Trophoblast cell (in vitro differentiated cells and primary cell): ENCODE measurements around the gene LACRT.

Experiments used
- DNase-seq, 2 donors: peaks; one replicate each; pipeline ENCODE4 v3.0.0-alpha.2; 2016
- H2AFZ ChIP-seq: 2 replicates; pipeline ENCODE4 v1.6.1; 2013; ENCODE audit warnings: low read length, moderate library complexity, mild to moderate bottlenecking; ENCODE audit not compliant: insufficient read depth, poor library complexity
- H2AK5ac ChIP-seq: 2 replicates; pipeline ENCODE4 v1.6.1; 2013; ENCODE audit warnings: mild to moderate bottlenecking, low read length
- H2BK120ac ChIP-seq: 2 replicates; pipeline ENCODE4 v1.6.1; 2013; ENCODE audit warnings: low read length, mild to moderate bottlenecking, moderate library complexity; ENCODE audit not compliant: insufficient read depth, poor library complexity
- H2BK12ac ChIP-seq: 2 replicates; pipeline ENCODE4 v1.6.1; 2013; ENCODE audit warnings: mild to moderate bottlenecking, low read length, moderate library complexity
- H2BK5ac ChIP-seq: 2 replicates; pipeline ENCODE4 v1.6.1; 2013; ENCODE audit warnings: low read length, low read depth, moderate library complexity, mild to moderate bottlenecking; ENCODE audit not compliant: poor library complexity
- H3K14ac ChIP-seq: 2 replicates; pipeline ENCODE4 v1.6.1; 2013; ENCODE audit warnings: mild to moderate bottlenecking, low read length
- H3K18ac ChIP-seq: 2 replicates; pipeline ENCODE4 v1.6.1; 2013; ENCODE audit warnings: mild to moderate bottlenecking, low read length
- H3K23ac ChIP-seq: 2 replicates; pipeline ENCODE4 v1.6.1; 2013; ENCODE audit warnings: low read length
- H3K27ac ChIP-seq: 2 replicates; pipeline ENCODE4 v1.5.1; 2013; ENCODE audit warnings: low read depth, mild to moderate bottlenecking, inconsistent platforms, low read length, moderate library complexity
- H3K27me3 ChIP-seq: 2 replicates; pipeline ENCODE4 v1.6.1; 2013; ENCODE audit warnings: inconsistent platforms, mild to moderate bottlenecking, low read length, moderate library complexity; ENCODE audit not compliant: insufficient read depth
- H3K36me3 ChIP-seq, 2 experiments: 1 replicate in 1 of 2; 2 replicates in 1 of 2; pipeline ENCODE4 v1.6.1; 2013; ENCODE audit warnings: low read length in 2 of 2, mild to moderate bottlenecking in 2 of 2, moderate library complexity in 1 of 2; ENCODE audit not compliant: insufficient read depth in 2 of 2, control insufficient read depth in 1 of 2
- H3K4ac ChIP-seq: 2 replicates; pipeline ENCODE4 v1.6.1; 2013; ENCODE audit warnings: low read depth, mild to moderate bottlenecking, low read length, moderate library complexity
- H3K4me1 ChIP-seq, 2 experiments: 1 replicate in 1 of 2; 2 replicates in 1 of 2; pipeline ENCODE4 v1.6.1; 2013; ENCODE audit warnings: low read length in 2 of 2, mild to moderate bottlenecking in 2 of 2, moderate library complexity in 1 of 2; ENCODE audit not compliant: insufficient read depth in 2 of 2, control insufficient read depth in 1 of 2
- H3K4me2 ChIP-seq: 2 replicates; pipeline ENCODE4 v1.6.1; 2013; ENCODE audit warnings: inconsistent platforms, mild to moderate bottlenecking, low read length, moderate library complexity
- H3K4me3 ChIP-seq: 2 replicates; pipeline ENCODE4 v1.5.1; 2013; ENCODE audit warnings: mild to moderate bottlenecking, low read depth, low read length, inconsistent platforms
- H3K79me1 ChIP-seq: one replicate; pipeline ENCODE4 v1.6.1; 2013; ENCODE audit warnings: low read length
- H3K79me2 ChIP-seq: 2 replicates; pipeline ENCODE4 v1.6.1; 2013; ENCODE audit warnings: low read length, mild to moderate bottlenecking; ENCODE audit not compliant: control insufficient read depth, insufficient read depth, poor library complexity
- H3K9ac ChIP-seq: 2 replicates; pipeline ENCODE4 v1.6.1; 2013; ENCODE audit warnings: mild to moderate bottlenecking, low read length
- H3K9me3 ChIP-seq: 2 replicates; pipeline ENCODE4 v1.6.1; 2013; ENCODE audit warnings: low read depth, mild to moderate bottlenecking, control low read depth, inconsistent platforms, low read length; ENCODE audit not compliant: insufficient read depth
- H4K12ac ChIP-seq: 2 replicates; pipeline ENCODE4 v1.6.1; 2013; ENCODE audit warnings: low read depth, mild to moderate bottlenecking, low read length, moderate library complexity
- H4K8ac ChIP-seq: 2 replicates; pipeline ENCODE4 v1.6.1; 2013; ENCODE audit warnings: low read depth, mild to moderate bottlenecking, low read length, moderate library complexity
- H4K91ac ChIP-seq: one replicate; pipeline ENCODE4 v1.6.1; 2013; ENCODE audit warnings: low read depth, mild to moderate bottlenecking, low read length, moderate library complexity
- WGBS: extraction: QIAGEN DNeasy Blood & Tissue Kit; methylation state at CpG from one replicate; pipeline ENCODE4 v1.1.7; 2013; ENCODE audit warnings: missing lambda C conversion rate; ENCODE audit not compliant: insufficient read length, insufficient coverage; ENCODE audit errors: extremely low coverage; 5-methylcytosine and 5-hydroxymethylcytosine counted together

LACRT gene

DNA sequence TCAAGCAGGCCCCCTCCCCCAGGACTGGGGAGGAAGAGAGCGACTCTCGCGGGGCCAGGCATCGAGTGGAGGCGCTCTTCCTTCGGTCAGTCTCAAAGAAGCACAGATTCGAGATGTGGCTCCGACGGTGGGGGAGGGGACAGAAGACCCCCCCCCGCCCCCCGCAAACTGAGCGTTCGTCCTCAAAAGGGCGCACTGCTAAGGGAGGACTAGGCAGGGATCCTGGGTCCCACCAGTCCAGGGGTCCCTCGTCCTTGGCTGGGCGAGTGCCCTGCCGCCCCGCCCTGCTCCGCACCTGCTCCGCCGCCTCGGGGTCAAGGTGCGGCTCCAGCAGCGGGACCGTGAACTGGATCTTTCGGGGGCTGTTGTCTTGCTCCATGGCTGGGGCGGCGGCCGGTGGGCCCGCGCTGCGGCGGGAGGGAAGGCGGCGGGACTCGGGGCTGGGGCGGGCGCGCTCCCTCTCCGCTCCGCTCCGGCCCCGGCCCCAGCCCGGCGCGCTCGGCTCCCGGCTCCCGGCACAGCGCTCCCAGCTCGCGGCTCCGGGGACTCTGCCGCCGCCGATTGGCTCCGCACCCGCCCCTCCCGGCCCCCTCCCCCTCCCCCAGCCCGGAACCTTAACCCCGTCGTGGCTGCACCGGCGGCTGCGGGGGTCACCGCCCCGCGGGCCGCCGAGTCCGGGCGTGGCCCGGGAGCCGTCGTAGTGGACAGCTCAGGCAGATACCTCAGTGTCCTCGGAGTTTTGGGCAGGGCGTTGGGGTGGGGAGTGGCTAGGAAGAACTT, 46.4 kb downstream of the LACRT start, which contains the start of gene PPP1R1A:
PPP1R1A (minus strand) TSS at position 550 of the 780 bp plus-strand sequence; CDS start at position 379, 171 bp downstream.
- Histone ChIP-seq H3K9me3 (no peaks in the 10 kb centered on the region), H2AK5ac (no peak within 1 kb of the TSS), H2BK5ac (no peak within 1 kb of the TSS), H3K23ac (no peak within 1 kb of the TSS), H2AFZ (no peak within 1 kb of the TSS), H3K36me3 (no peaks in the 10 kb centered on the region), H3K4me1 (peaks cover 2 to 3% of the 10 kb centered on the region in 2 experiments), H2BK120ac (no peak within 1 kb of the TSS), H3K9ac (no peak within 1 kb of the TSS), H3K14ac (no peak within 1 kb of the TSS), H3K4ac (no peak within 1 kb of the TSS), H3K4me3 (peak within 1 kb of the TSS; percentile 50), H3K18ac (no peak within 1 kb of the TSS), H4K8ac (no peak within 1 kb of the TSS), H4K91ac (no peak within 1 kb of the TSS), H3K27ac (no peak within 1 kb of the TSS), H4K12ac (no peak within 1 kb of the TSS), H3K4me2 (peak within 1 kb of the TSS; percentile 76), H3K79me2 (no peaks in the 10 kb centered on the region), H2BK12ac (no peak within 1 kb of the TSS), H3K27me3 (peaks cover 19% of the 10 kb centered on the region), H3K79me1 (no peaks in the 10 kb centered on the region)
- no CpG with 5 or more reads among the region's 77 CpGs for WGBS
- DNase-seq: peak in 1 of 2 donors; percentile 9

DNA sequence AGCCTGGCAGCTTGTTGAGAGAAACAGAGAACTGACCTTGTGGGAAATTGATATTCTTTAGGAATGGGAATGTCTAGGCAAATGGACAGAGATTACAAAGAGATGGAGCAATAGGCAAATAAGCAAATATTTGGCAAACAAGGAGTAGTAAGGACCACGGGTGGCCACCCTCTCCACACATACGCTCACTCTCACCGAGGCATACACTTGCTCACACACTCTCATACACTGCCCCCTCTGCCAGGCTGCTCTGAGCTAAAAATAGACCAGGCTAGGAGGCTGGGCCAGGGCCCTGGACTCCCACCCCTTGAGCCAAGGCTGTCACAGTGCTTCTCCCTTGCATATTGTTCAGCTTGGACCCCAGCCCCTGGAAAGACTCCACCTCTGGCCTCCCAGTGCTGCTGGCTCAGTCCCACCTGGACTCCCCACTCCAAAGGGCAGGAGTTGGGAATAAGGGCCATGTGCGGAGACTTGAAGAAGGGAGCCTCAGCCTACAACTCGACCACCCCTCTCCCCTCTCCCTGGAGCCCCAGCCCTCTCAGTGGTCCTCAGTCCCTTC, 47.3 kb downstream of the LACRT start:
- no peaks in the 10 kb centered on the region for H3K9me3 ChIP-seq
- H3K79me1 ChIP-seq: no peaks in the 10 kb centered on the region

DNA sequence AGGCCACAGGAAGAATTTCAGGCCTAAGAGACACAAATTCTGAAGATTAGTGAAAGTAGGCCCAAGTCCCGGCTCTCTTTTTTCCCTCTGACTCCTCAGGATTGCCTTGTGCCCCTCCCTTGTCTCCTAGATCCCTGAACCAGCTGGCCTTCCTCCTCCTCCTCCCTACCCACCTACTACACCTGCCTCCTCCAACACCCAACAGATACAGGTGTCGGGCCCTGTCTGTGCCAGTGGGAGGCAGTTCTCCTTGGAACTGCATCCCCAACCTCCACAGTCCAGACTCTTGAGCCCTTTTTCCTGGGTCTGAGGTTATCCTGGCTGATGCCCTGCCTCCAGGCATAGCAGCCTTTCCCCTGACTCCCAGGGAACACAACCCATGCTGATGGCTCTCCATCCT, 48.1 kb downstream of the LACRT start:
- H3K79me1 ChIP-seq: no peaks in the 10 kb centered on the region

More for the DNA sequence above, 47.3 kb downstream of the LACRT start:
- H3K9ac ChIP-seq: no peak overlapping the region
- H2AFZ ChIP-seq: no peak overlapping the region
- no peak overlapping the region for H3K4me3 ChIP-seq
- H3K36me3 ChIP-seq: no peaks in the 10 kb centered on the region
- no peak overlapping the region for H2BK5ac ChIP-seq
- no peak overlapping the region for H3K4me2 ChIP-seq
- H3K79me2 ChIP-seq: no peaks in the 10 kb centered on the region
- H3K18ac ChIP-seq: no peak overlapping the region
- H3K14ac ChIP-seq: no peak overlapping the region
- no peak overlapping the region for H3K27ac ChIP-seq
- peaks cover 19% of the 10 kb centered on the region for H3K27me3 ChIP-seq
- H4K91ac ChIP-seq: no peak overlapping the region
- H3K4me1 ChIP-seq: peaks cover 2 to 3% of the 10 kb centered on the region in 2 experiments
- H3K4ac ChIP-seq: no peak overlapping the region
- no peak overlapping the region for H2AK5ac ChIP-seq
- H2BK12ac ChIP-seq: no peak overlapping the region
- no CpG with 5 or more reads among the region's 5 CpGs for WGBS
- DNase-seq: no peak
- no peak overlapping the region for H3K23ac ChIP-seq
- no peak overlapping the region for H2BK120ac ChIP-seq
- H4K8ac ChIP-seq: no peak overlapping the region
- no peak overlapping the region for H4K12ac ChIP-seq

DNA sequence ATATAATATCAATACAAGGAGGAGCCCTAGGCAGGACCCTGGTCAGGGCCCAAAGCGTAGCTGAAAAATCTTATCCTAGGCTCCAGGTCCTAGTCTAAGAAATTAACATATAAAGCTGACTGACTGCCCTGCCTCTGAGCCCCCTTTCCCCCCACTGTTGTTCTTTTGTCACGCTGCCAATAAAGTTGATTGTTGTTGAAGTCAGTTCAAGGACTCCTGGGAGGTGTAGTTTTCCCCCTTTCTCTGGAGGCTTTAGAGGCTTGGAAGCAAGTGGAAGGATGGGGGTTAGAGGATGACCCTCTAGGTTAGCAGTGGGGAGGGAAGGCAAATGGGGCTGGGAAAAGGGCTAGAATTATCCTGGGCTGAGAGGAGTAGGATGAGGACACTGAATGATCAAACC, 49.5 kb downstream of the LACRT start:
- WGBS: no CpG with 5 or more reads among the region's 2 CpGs

More for the DNA sequence above, 48.1 kb downstream of the LACRT start:
- no peak overlapping the region for H3K27ac ChIP-seq
- no peaks in the 10 kb centered on the region for H3K79me2 ChIP-seq
- no peak overlapping the region for H3K14ac ChIP-seq
- no CpG with 5 or more reads among the region's 2 CpGs for WGBS
- no peaks in the 10 kb centered on the region for H3K9me3 ChIP-seq
- no peak overlapping the region for H2AK5ac ChIP-seq
- no peak overlapping the region for H4K91ac ChIP-seq
- H3K9ac ChIP-seq: no peak overlapping the region
- no peak overlapping the region for H3K4ac ChIP-seq
- H4K8ac ChIP-seq: no peak overlapping the region
- no peak overlapping the region for H3K18ac ChIP-seq
- no peak overlapping the region for H3K23ac ChIP-seq
- H2BK5ac ChIP-seq: no peak overlapping the region
- H3K36me3 ChIP-seq: no peaks in the 10 kb centered on the region
- H3K4me3 ChIP-seq: no peak overlapping the region
- H2BK12ac ChIP-seq: no peak overlapping the region
- peaks cover 2 to 3% of the 10 kb centered on the region in 2 experiments for H3K4me1 ChIP-seq
- no peak overlapping the region for H2AFZ ChIP-seq
- no peak for DNase-seq
- H2BK120ac ChIP-seq: no peak overlapping the region
- H4K12ac ChIP-seq: no peak overlapping the region
- H3K27me3 ChIP-seq: peaks cover 19% of the 10 kb centered on the region
- no peak overlapping the region for H3K4me2 ChIP-seq

More for the DNA sequence above, 49.5 kb downstream of the LACRT start:
- H3K27me3 ChIP-seq: peaks cover 19% of the 10 kb centered on the region
- H2BK12ac ChIP-seq: no peak overlapping the region
- DNase-seq: no peak
- H2AFZ ChIP-seq: no peak overlapping the region
- H3K4me3 ChIP-seq: no peak overlapping the region
- no peaks in the 10 kb centered on the region for H3K79me2 ChIP-seq
- H2BK120ac ChIP-seq: no peak overlapping the region
- H3K9ac ChIP-seq: no peak overlapping the region
- H3K9me3 ChIP-seq: no peaks in the 10 kb centered on the region
- H4K91ac ChIP-seq: no peak overlapping the region
- no peak overlapping the region for H3K27ac ChIP-seq
- no peak overlapping the region for H3K4me2 ChIP-seq
- no peak overlapping the region for H3K4ac ChIP-seq
- H4K8ac ChIP-seq: no peak overlapping the region
- H4K12ac ChIP-seq: no peak overlapping the region
- H3K4me1 ChIP-seq: peaks cover 2 to 3% of the 10 kb centered on the region in 2 experiments
- no peak overlapping the region for H2BK5ac ChIP-seq
- no peak overlapping the region for H2AK5ac ChIP-seq
- no peak overlapping the region for H3K14ac ChIP-seq
- H3K79me1 ChIP-seq: no peaks in the 10 kb centered on the region
- no peak overlapping the region for H3K18ac ChIP-seq
- H3K23ac ChIP-seq: no peak overlapping the region
- H3K36me3 ChIP-seq: no peaks in the 10 kb centered on the region
